ENCODE results near the gene SSBP4. TPM values are rescaled to one million over a fixed set of nuclear protein-coding genes. Genes with fewer than 3 reads are reported as not detected.

Gene SSBP4
- total RNA-seq, 4 donors from 2014 or later = 23.7 to 48.1 (median 26.1) TPM

DNA sequence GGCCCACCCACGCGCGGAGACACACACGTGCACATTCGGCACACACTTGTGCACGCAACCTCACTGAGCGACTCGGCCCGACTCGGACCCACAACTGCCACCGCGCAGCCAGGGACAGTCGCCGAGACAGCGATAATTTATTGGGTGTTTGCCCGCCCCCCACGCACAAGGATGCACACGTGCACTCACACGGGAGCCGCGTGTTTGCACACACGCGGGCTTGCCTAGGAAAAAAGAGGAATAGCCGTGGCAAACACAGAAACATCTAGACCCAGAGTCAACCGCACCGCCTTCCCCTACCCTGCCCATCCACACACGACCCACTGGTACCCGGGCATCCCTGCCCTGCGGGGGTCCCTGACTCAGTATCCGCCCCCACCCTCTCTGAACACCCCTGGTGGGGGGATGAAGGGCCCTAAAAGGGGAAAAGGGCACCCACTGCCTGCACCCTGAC, 1.1 kb upstream of the SSBP4 start:
- no peak for DNase-seq
- H3K9me3 ChIP-seq = no peaks in the 10 kb centered on the region
- peak overlapping the region; percentile 67 to 94 (median 92) for H3K27ac ChIP-seq
- peaks cover 0 to 31% (median 0%) of the 10 kb centered on the region in 4 donors for H3K27me3 ChIP-seq
- H3K4me3 ChIP-seq = peak overlapping the region in 3 of 4 donors; percentile 38 to 90 (median 74)
- peaks cover 62 to 87% (median 63%) of the 10 kb centered on the region in 3 donors for H3K4me1 ChIP-seq
- H3K36me3 ChIP-seq = no peaks in the 10 kb centered on the region
- no peak for TF ChIP-seq POLR2A (IDR thresholded peaks at IDR 0.05)
- TF ChIP-seq, protein P1, sequence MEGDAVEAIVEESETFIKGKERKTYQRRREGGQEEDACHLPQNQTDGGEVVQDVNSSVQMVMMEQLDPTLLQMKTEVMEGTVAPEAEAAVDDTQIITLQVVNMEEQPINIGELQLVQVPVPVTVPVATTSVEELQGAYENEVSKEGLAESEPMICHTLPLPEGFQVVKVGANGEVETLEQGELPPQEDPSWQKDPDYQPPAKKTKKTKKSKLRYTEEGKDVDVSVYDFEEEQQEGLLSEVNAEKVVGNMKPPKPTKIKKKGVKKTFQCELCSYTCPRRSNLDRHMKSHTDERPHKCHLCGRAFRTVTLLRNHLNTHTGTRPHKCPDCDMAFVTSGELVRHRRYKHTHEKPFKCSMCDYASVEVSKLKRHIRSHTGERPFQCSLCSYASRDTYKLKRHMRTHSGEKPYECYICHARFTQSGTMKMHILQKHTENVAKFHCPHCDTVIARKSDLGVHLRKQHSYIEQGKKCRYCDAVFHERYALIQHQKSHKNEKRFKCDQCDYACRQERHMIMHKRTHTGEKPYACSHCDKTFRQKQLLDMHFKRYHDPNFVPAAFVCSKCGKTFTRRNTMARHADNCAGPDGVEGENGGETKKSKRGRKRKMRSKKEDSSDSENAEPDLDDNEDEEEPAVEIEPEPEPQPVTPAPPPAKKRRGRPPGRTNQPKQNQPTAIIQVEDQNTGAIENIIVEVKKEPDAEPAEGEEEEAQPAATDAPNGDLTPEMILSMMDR (IDR thresholded peaks at IDR 0.05) = no peak
- intact Hi-C loops (cut with DNase I) = no loop called here
- 0 to 7% methylated on average over 5 to 6 of the region's 30 CpGs for WGBS, 2 donors

DNA sequence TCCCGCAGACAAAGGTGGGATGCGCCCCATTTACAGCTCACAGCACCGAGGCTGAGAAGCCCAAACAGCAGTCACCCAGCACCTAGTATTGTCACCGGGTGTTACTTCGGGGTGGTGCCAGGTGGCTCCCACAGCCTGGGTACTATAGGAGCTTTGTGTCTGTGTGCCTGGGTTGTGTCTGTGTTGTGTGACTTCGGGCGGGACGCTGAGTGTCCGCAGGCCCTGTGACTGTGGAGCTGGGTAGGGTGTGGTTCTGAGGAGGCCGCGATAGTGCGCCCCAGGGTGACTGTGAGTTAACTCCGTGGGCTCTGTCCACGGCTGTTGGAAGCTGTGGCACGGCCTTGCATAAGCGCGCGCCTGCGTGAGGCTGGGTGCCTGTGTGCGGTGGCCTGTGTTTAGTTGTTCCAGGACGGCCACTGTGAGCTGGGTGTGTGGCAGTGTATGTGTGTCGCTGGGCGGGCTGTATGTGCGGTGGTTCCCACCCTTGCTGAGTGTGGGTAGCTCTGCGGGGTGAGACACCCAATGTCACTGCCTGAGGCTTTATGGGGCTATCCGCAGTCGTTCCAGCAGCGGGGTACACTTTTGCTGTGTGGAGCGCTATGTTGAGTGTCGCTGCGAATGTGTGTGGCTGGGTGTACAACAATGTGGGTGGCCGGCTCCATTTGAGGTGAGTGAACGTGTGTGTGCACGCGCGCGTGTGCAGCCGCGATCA, 559 bp upstream of the SSBP4 start:
- whole genome bisulfite sequencing, 2 donors = 3 to 20% methylated on average over 8 to 24 of the region's 39 CpGs
- no peaks in the 10 kb centered on the region for H3K9me3 ChIP-seq
- DNase-seq = no peak
- TF ChIP-seq, protein P1 (IDR thresholded peaks at IDR 0.05) = no peak
- TF ChIP-seq POLR2A (IDR thresholded peaks at IDR 0.05) = no peak
- H3K36me3 ChIP-seq = no peaks in the 10 kb centered on the region
- peak overlapping the region; percentile 67 to 94 (median 92) for H3K27ac ChIP-seq
- peaks cover 0 to 31% (median 0%) of the 10 kb centered on the region in 4 donors for H3K27me3 ChIP-seq
- intact Hi-C loops (cut with DNase I) = no loop called here
- peak overlapping the region; percentile 55 to 90 (median 66) for H3K4me3 ChIP-seq
- peaks cover 63 to 93% (median 66%) of the 10 kb centered on the region in 3 donors for H3K4me1 ChIP-seq

DNA sequence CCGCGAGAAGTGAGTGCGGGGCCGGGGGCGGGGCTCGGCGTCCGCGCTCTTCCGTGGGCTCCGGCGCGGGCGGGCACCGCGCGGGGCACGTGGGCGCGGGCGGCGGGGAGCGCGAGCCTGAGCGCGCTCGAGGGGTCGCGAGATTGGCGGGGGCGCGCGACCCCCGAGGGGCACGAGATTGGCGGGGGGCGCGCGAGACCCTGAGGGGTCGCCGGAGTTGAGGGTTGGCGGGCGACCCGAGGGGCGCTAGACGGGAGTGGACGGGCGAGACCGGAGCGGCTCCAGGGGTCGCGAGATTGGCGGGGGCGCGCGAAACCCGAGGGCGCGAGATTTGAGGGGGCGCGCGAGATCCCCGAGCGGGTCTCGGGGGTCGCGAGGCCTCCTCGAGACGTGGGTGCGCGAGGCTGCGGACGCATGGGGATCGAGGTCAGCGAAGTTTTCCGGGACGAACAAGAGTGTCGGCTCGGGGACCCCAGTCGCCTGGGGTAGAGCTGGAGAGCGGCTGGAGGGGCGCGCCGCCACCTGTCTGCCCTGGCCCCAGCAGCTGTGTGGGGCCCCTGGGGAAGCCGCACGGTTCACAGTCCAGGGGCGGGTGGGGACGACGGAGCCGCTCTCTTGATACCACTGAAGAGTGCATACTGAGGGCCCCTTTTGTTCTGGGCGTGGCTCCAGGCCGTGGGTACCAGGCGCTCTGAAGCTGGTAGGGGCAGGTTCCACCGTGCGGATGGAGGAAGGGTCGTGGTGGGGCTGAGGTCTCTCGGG, 682 bp downstream of the SSBP4 start:
- 0% methylated on average over 1 to 4 of the region's 97 CpGs for WGBS, 2 donors
- Histone ChIP-seq H3K9me3 (no peaks in the 10 kb centered on the region), H3K27ac (peak overlapping the region; percentile 67 to 94 (median 92)), H3K4me3 (peak overlapping the region; percentile 55 to 90 (median 66)), H3K36me3 (no peaks in the 10 kb centered on the region), H3K27me3 (peaks cover 0 to 31% (median 0%) of the 10 kb centered on the region in 4 donors), H3K4me1 (peaks cover 54 to 95% (median 66%) of the 10 kb centered on the region in 3 donors)
- intact Hi-C loops (cut with DNase I) = no loop called here
- TF ChIP-seq POLR2A (IDR thresholded peaks at IDR 0.05) = no peak
- TF ChIP-seq, protein P1 (IDR thresholded peaks at IDR 0.05) = peak in 1 of 6 experiments; percentile 1
- no peak for DNase-seq

DNA sequence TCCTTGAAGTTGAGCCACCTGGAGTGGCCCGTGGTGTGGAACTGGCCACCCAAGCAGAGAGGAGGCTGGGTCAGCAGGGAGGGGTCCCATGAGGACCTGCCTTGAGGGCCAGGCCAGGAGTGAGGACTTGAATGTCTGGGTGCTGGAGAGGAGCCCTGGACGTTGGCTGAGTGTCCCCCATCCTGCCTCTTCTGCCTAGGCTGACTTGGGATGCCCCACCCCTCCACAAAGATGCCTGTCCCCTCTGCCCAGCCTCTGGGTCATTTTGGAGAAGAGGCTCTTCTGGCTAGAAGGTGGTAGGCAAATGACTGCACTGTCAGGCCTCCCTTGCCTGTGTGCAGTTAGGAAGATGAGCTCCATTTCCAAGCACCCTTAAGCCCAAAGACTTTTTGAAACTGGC, 1.7 kb downstream of the SSBP4 start:
- whole genome bisulfite sequencing, 2 donors = 31 to 35% methylated on average over 2 of the region's 2 CpGs
- intact Hi-C loops (cut with DNase I) = no loop called here
- peaks cover 0 to 24% (median 0%) of the 10 kb centered on the region in 4 donors for H3K27me3 ChIP-seq
- H3K36me3 ChIP-seq = no peaks in the 10 kb centered on the region
- peak overlapping the region in 3 of 4 donors; percentile 90 to 94 (median 94) for H3K27ac ChIP-seq
- no peak for DNase-seq
- no peak for TF ChIP-seq POLR2A (IDR thresholded peaks at IDR 0.05)
- TF ChIP-seq, protein P1 (IDR thresholded peaks at IDR 0.05) = no peak
- peak overlapping the region in 3 of 4 donors; percentile 57 to 90 (median 74) for H3K4me3 ChIP-seq
- no peaks in the 10 kb centered on the region for H3K9me3 ChIP-seq
- peaks cover 49 to 95% (median 64%) of the 10 kb centered on the region in 3 donors for H3K4me1 ChIP-seq
